HCT116 (cell line): ENCODE data around the gene RIMBP2.

Experiments used
- CEBPB ChIP-seq: IDR thresholded peaks from 2 replicates; pipeline ENCODE4 v1.6.1; 2012; ENCODE audit warnings: low read depth
- EZH2 ChIP-seq: fragments of 200-600 bp; sonication (generic); IDR thresholded peaks from 2 replicates; pipeline ENCODE4 v1.6.1; 2017; ENCODE audit warnings: antibody characterized with exemption, mixed run types
- FOSL1 ChIP-seq: IDR thresholded peaks from 2 replicates; pipeline ENCODE4 v1.6.1; 2012; ENCODE audit warnings: low read depth
- JUND ChIP-seq: IDR thresholded peaks from 2 replicates; pipeline ENCODE4 v1.6.1; 2012
- POLR2A ChIP-seq: IDR thresholded peaks from 2 replicates; pipeline ENCODE4 v1.7.0; 2011; ENCODE audit warnings: borderline replicate concordance; ENCODE audit not compliant: insufficient read depth, insufficient read length; ENCODE audit errors: extremely low read depth
- POLR2AphosphoS5 ChIP-seq: IDR thresholded peaks from 2 replicates; pipeline ENCODE4 v1.6.1; 2011; ENCODE audit warnings: mild to moderate bottlenecking, low read depth, low read length, moderate library complexity
- RAD21 ChIP-seq: IDR thresholded peaks from 2 replicates; pipeline ENCODE4 v1.6.1; 2012; ENCODE audit warnings: low read depth, mild to moderate bottlenecking
- SP1 ChIP-seq: IDR thresholded peaks from 2 replicates; pipeline ENCODE4 v1.6.1; 2012; ENCODE audit warnings: low read depth
- YY1 ChIP-seq: IDR thresholded peaks from 2 replicates; pipeline ENCODE4 v1.6.1; 2011; ENCODE audit warnings: low read length, low read depth, moderate library complexity, mild to moderate bottlenecking; ENCODE audit not compliant: insufficient replicate concordance; ENCODE audit errors: extremely low read depth
- ZFX ChIP-seq: fragments of 450-650 bp; IDR thresholded peaks from 2 replicates; pipeline ENCODE4 v1.6.1; 2017
- ZNF274 ChIP-seq: fragments of 200-500 bp; sonication (Bioruptor generic); IDR thresholded peaks from 2 replicates; pipeline ENCODE4 v1.6.1; 2014; ENCODE audit warnings: mild to moderate bottlenecking, low read depth, low read length, inconsistent platforms
- TF ChIP-seq, protein P1 (sequence below), 3 experiments: fragments of 200-600 bp in 1 of 3; sonication (generic) in 1 of 3; IDR thresholded peaks in 2 of 3; conservative IDR thresholded peaks in 1 of 3; 2 replicates each; pipeline ENCODE4 v1.5.1; 2012 to 2017; ENCODE audit warnings: low read depth in 2 of 3, low read length in 2 of 3, antibody characterized with exemption in 1 of 3, borderline replicate concordance in 1 of 3, control low read depth in 1 of 3, mild to moderate bottlenecking in 1 of 3, mixed read lengths in 1 of 3, mixed run types in 1 of 3, moderate library complexity in 1 of 3; ENCODE audit not compliant: insufficient read depth in 1 of 3
- TF ChIP-seq, protein P2 (sequence below): IDR thresholded peaks from 2 replicates; pipeline ENCODE4 v1.6.1; 2012; ENCODE audit warnings: low read depth
- TF ChIP-seq, protein P3 (sequence below): IDR thresholded peaks from 2 replicates; pipeline ENCODE4 v1.6.1; 2012

DNA sequence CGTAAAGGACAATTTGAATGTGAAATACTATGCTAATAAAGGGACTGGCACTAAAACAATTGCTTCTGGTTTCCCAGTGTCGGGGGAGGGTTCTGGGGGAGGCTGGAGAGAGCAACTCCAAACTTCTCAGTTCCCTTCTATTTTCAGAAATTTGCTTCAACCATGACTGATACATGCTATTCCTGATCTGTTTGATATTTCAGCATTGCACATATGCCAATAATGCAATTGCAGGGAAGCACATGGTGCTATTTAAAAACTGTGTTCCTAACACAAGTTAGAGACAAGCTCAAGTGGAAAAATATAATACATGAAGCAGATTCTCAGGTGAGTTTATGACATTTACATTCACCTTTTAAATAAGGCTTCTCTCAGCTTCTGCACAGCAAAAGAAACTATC is 188.9 kb downstream of the RIMBP2 start:
- TF ChIP-seq, protein P1, sequence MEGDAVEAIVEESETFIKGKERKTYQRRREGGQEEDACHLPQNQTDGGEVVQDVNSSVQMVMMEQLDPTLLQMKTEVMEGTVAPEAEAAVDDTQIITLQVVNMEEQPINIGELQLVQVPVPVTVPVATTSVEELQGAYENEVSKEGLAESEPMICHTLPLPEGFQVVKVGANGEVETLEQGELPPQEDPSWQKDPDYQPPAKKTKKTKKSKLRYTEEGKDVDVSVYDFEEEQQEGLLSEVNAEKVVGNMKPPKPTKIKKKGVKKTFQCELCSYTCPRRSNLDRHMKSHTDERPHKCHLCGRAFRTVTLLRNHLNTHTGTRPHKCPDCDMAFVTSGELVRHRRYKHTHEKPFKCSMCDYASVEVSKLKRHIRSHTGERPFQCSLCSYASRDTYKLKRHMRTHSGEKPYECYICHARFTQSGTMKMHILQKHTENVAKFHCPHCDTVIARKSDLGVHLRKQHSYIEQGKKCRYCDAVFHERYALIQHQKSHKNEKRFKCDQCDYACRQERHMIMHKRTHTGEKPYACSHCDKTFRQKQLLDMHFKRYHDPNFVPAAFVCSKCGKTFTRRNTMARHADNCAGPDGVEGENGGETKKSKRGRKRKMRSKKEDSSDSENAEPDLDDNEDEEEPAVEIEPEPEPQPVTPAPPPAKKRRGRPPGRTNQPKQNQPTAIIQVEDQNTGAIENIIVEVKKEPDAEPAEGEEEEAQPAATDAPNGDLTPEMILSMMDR (IDR thresholded peaks at IDR 0.05 in 2 of 3, conservative IDR thresholded peaks at IDR 0.05 in 1 of 3; ENCODE audit: borderline replicate concordance in 1 of 3, insufficient read depth in 1 of 3, low read depth in 2 of 3, low read length in 2 of 3), result no peak
- TF ChIP-seq, protein P2, sequence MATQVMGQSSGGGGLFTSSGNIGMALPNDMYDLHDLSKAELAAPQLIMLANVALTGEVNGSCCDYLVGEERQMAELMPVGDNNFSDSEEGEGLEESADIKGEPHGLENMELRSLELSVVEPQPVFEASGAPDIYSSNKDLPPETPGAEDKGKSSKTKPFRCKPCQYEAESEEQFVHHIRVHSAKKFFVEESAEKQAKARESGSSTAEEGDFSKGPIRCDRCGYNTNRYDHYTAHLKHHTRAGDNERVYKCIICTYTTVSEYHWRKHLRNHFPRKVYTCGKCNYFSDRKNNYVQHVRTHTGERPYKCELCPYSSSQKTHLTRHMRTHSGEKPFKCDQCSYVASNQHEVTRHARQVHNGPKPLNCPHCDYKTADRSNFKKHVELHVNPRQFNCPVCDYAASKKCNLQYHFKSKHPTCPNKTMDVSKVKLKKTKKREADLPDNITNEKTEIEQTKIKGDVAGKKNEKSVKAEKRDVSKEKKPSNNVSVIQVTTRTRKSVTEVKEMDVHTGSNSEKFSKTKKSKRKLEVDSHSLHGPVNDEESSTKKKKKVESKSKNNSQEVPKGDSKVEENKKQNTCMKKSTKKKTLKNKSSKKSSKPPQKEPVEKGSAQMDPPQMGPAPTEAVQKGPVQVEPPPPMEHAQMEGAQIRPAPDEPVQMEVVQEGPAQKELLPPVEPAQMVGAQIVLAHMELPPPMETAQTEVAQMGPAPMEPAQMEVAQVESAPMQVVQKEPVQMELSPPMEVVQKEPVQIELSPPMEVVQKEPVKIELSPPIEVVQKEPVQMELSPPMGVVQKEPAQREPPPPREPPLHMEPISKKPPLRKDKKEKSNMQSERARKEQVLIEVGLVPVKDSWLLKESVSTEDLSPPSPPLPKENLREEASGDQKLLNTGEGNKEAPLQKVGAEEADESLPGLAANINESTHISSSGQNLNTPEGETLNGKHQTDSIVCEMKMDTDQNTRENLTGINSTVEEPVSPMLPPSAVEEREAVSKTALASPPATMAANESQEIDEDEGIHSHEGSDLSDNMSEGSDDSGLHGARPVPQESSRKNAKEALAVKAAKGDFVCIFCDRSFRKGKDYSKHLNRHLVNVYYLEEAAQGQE, result no peak
- TF ChIP-seq POLR2AphosphoS5 (no peak), SP1 (no peak), EZH2 (no peak), POLR2A (no peak), CEBPB (no peak), ZFX (no peak), FOSL1 (no peak), YY1 (no peak), JUND (no peak), ZNF274 (no peak), RAD21 (no peak)
- TF ChIP-seq, protein P3, sequence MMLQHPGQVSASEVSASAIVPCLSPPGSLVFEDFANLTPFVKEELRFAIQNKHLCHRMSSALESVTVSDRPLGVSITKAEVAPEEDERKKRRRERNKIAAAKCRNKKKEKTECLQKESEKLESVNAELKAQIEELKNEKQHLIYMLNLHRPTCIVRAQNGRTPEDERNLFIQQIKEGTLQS, result no peak
